ENCODE measurements around the gene NMT1.

GRCh38 chr17:45040459-45040858, 20.7 kb upstream of the NMT1 start:
- TF ChIP-seq CTCF (IDR thresholded peaks at IDR 0.05) (no peak), POLR2A (IDR thresholded peaks at IDR 0.05) (no peak), POLR2AphosphoS5 (IDR thresholded peaks at IDR 0.05) (no peak)

Measured in prostate gland (tissue), 2 donors.